Ishikawa (cell line): ENCODE measurements around the gene FOXG1.

Source experiments
- CEBPB ChIP-seq: IDR thresholded peaks from 2 replicates; pipeline ENCODE4 v1.6.1; 2012
- CREB1 ChIP-seq: IDR thresholded peaks from 2 replicates; pipeline ENCODE4 v1.6.1; 2012; ENCODE audit warnings: low read depth
- EGR1 ChIP-seq: IDR thresholded peaks from 2 replicates; pipeline ENCODE4 v1.6.1; 2012
- EP300 ChIP-seq: IDR thresholded peaks from 2 replicates; pipeline ENCODE4 v1.6.1; 2012; ENCODE audit warnings: borderline replicate concordance
- FOXM1 ChIP-seq: IDR thresholded peaks from 2 replicates; pipeline ENCODE4 v1.6.1; 2012; ENCODE audit warnings: low read depth, borderline replicate concordance
- NFIC ChIP-seq: IDR thresholded peaks from 2 replicates; pipeline ENCODE4 v1.6.1; 2012
- RAD21 ChIP-seq: IDR thresholded peaks from 2 replicates; pipeline ENCODE4 v1.6.1; 2012; ENCODE audit warnings: low read depth
- TAF1 ChIP-seq: IDR thresholded peaks from 2 replicates; pipeline ENCODE4 v1.6.1; 2012; ENCODE audit warnings: low read depth, mild to moderate bottlenecking
- TCF12 ChIP-seq: IDR thresholded peaks from 2 replicates; pipeline ENCODE4 v1.6.1; 2012; ENCODE audit warnings: low read depth
- TEAD4 ChIP-seq: IDR thresholded peaks from 2 replicates; pipeline ENCODE4 v1.6.1; 2012
- YY1 ChIP-seq: IDR thresholded peaks from 2 replicates; pipeline ENCODE4 v1.6.1; 2012; ENCODE audit warnings: low read depth
- ZBTB7A ChIP-seq: IDR thresholded peaks from 2 replicates; pipeline ENCODE4 v1.6.1; 2012; ENCODE audit warnings: low read depth
- TF ChIP-seq, protein P1 (sequence below): IDR thresholded peaks from 2 replicates; pipeline ENCODE4 v1.6.1; 2012; ENCODE audit warnings: low read depth, mild to moderate bottlenecking
- TF ChIP-seq, protein P2 (sequence below): IDR thresholded peaks from 2 replicates; pipeline ENCODE4 v1.6.1; 2012
- TF ChIP-seq, protein P3 (sequence below): IDR thresholded peaks from 2 replicates; pipeline ENCODE4 v1.6.1; 2012

Gene FOXG1

GRCh38 chr14:28772613-28773012, 6.0 kb downstream of the FOXG1 start:
- TF ChIP-seq TAF1 (no peak), CREB1 (no peak), EGR1 (no peak)
- TF ChIP-seq, protein P1, sequence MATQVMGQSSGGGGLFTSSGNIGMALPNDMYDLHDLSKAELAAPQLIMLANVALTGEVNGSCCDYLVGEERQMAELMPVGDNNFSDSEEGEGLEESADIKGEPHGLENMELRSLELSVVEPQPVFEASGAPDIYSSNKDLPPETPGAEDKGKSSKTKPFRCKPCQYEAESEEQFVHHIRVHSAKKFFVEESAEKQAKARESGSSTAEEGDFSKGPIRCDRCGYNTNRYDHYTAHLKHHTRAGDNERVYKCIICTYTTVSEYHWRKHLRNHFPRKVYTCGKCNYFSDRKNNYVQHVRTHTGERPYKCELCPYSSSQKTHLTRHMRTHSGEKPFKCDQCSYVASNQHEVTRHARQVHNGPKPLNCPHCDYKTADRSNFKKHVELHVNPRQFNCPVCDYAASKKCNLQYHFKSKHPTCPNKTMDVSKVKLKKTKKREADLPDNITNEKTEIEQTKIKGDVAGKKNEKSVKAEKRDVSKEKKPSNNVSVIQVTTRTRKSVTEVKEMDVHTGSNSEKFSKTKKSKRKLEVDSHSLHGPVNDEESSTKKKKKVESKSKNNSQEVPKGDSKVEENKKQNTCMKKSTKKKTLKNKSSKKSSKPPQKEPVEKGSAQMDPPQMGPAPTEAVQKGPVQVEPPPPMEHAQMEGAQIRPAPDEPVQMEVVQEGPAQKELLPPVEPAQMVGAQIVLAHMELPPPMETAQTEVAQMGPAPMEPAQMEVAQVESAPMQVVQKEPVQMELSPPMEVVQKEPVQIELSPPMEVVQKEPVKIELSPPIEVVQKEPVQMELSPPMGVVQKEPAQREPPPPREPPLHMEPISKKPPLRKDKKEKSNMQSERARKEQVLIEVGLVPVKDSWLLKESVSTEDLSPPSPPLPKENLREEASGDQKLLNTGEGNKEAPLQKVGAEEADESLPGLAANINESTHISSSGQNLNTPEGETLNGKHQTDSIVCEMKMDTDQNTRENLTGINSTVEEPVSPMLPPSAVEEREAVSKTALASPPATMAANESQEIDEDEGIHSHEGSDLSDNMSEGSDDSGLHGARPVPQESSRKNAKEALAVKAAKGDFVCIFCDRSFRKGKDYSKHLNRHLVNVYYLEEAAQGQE, result no peak

- no peak for TF ChIP-seq YY1
- TF ChIP-seq TCF12, result no peak
- no peak for TF ChIP-seq TAF1
- TF ChIP-seq ZBTB7A, result no peak
These were observed 6.6 kb downstream of the FOXG1 start for GRCh38 chr14:28773176-28773575.

DNA sequence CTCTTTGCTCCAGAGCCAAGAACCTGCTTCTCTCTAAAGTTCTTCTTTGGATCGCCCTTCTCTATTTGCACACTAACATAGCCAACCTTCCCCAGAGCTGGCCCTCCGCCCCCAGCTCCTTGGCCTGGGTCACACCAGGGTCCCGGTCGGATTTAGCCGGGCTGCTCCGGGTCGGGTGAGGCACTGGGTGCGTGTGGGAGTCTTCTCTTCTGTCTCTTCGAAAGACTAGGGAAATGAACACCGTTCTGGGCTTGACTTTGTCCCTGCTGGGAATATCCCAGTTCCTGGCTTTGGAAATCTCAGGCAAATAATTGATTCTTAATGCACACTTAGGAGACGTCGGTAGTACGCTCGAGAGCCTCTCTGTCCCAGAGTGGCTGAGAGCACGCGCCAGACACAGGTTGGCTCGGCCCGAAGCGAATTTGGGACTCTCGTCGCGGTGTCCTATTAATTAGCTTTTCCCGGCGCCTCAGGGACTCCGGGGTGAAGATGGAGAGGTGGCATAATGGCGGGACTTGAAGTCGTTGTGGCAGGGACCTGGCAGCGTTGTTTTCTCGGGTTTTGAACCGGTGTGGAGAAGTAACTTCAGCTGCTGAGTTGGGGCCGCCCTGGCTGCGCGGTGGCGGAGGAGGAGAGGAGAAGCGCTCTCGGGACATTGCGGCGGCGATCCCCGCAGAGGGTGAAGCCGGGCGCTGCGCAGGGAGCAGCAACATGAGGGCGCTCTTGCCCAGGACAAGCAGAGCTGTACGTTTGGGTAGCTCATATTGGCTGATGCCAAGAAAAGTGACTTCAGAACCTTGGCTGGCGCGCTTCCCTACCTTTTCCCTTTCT, 7.5 kb downstream of the FOXG1 start:
- TF ChIP-seq, protein P1, result no peak
- TF ChIP-seq EP300, result no peak
- TF ChIP-seq, protein P2, sequence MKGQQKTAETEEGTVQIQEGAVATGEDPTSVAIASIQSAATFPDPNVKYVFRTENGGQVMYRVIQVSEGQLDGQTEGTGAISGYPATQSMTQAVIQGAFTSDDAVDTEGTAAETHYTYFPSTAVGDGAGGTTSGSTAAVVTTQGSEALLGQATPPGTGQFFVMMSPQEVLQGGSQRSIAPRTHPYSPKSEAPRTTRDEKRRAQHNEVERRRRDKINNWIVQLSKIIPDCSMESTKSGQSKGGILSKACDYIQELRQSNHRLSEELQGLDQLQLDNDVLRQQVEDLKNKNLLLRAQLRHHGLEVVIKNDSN, result no peak
- TF ChIP-seq TAF1, result no peak
- TF ChIP-seq RAD21, result no peak
- TF ChIP-seq FOXM1, result no peak
- TF ChIP-seq EGR1, result no peak
- no peak for TF ChIP-seq TCF12
- no peak for TF ChIP-seq TEAD4
- no peak for TF ChIP-seq ZBTB7A
- TF ChIP-seq, protein P3, sequence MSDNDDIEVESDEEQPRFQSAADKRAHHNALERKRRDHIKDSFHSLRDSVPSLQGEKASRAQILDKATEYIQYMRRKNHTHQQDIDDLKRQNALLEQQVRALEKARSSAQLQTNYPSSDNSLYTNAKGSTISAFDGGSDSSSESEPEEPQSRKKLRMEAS, result no peak
- TF ChIP-seq YY1, result no peak
- no peak for TF ChIP-seq CEBPB
- TF ChIP-seq NFIC, result no peak
- no peak for TF ChIP-seq CREB1

DNA sequence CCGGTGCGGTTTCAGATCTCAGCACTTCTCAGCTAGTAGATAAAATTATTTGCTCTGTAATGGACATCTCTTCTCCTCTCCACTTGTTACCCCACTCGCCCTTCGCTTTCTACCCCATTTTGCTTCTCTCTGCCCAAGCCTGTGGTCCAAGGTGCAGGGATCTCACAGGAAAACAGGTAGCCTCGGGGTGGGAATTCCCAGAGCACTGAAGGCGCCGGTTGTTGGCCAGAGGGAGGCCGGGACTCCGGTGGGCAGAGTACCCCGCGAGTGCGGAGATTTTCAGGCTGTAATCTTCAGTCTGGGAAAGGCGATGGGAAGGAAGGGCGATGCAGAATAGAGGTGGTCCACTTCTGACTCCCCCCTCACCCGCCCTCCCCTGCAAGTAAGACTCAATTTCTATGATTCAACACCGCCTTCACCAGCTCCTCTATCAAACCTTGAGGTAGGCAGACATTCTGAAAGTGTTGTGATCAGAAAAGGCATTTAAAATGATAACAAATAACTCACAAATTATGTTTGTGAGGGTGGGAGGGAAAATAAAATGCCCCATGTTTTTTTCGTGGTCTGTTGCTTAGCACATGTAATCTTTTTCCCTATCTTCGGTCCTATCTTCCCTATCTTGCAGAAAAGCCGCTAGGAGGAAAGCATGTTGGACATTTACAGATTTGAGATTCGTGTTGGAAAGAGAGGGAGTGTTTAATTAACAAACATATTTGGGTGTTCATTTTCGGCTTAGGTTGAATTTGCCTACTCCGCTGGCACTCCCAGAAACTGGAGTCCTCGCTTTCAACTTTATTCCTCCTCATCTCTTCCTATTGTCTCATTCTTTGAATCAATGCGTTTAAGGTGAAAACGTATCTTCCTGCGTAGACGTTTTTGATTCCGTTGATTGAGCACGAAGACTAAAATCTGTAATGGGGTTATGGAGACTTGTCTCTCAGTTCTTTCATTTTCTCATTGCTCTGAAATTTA, 8.5 kb downstream of the FOXG1 start:
- TF ChIP-seq, protein P2, result no peak
- TF ChIP-seq TEAD4 (no peak), NFIC (no peak), ZBTB7A (no peak), FOXM1 (no peak), RAD21 (no peak), EP300 (no peak), CEBPB (no peak), CREB1 (no peak), YY1 (no peak), TAF1 (no peak), TCF12 (no peak)
- TF ChIP-seq, protein P3, result no peak
- TF ChIP-seq, protein P1, result no peak
